Keratinocyte (primary cell): ENCODE measurements around the gene CERT1. TPM values are rescaled to one million over a fixed set of nuclear protein-coding genes. Genes with fewer than 3 reads are reported as not detected.

ENCODE experiments used
- DNase-seq: peaks from one replicate; pipeline ENCODE4 v3.0.0-alpha.2; 2011; ENCODE audit warnings: low read depth, missing footprints, low spot score
- FAIRE-seq: peaks from 2 replicates; lab custom pipeline; 2011; peaks lifted over from hg19 to GRCh38; lab: Jason Lieb, UNC
- H2AFZ ChIP-seq: 2 replicates; pipeline ENCODE4 v1.6.0; 2012; ENCODE audit warnings: low read length, control low read depth, inconsistent platforms; ENCODE audit not compliant: control insufficient read depth
- H3K27ac ChIP-seq: 2 replicates; pipeline ENCODE4 v1.5.1; 2011; ENCODE audit warnings: low read length; ENCODE audit not compliant: control insufficient read depth, insufficient read depth
- H3K27me3 ChIP-seq: 3 replicates; pipeline ENCODE4 v1.6.0; 2011; ENCODE audit warnings: low read length; ENCODE audit not compliant: control insufficient read depth, insufficient read depth; ENCODE audit errors: extremely low read depth
- H3K36me3 ChIP-seq, 2 experiments: 2 replicates in 1 of 2; 3 replicates in 1 of 2; pipeline ENCODE4 v1.5.1; 2011; ENCODE audit warnings: low read length in 2 of 2, mild to moderate bottlenecking in 1 of 2; ENCODE audit not compliant: control insufficient read depth in 2 of 2, insufficient read depth in 2 of 2; ENCODE audit errors: extremely low read depth in 1 of 2
- H3K4me1 ChIP-seq: 3 replicates; pipeline ENCODE4 v1.5.1; 2011; ENCODE audit warnings: low read length; ENCODE audit not compliant: control insufficient read depth, insufficient read depth; ENCODE audit errors: extremely low read depth
- H3K4me2 ChIP-seq: 3 replicates; pipeline ENCODE4 v1.6.0; 2011; ENCODE audit warnings: low read depth, low read length; ENCODE audit not compliant: control insufficient read depth, insufficient read depth; ENCODE audit errors: extremely low read depth
- H3K4me3 ChIP-seq, 3 experiments: fragments of 200-600 bp in 1 of 3; sonication (generic) in 1 of 3; 2 replicates in 2 of 3; 3 replicates in 1 of 3; pipeline ENCODE4 v1.5.1; 2011 to 2016; ENCODE audit warnings: low read length in 3 of 3, mild to moderate bottlenecking in 3 of 3, control low read depth in 2 of 3, inconsistent platforms in 1 of 3, low read depth in 1 of 3, mixed read lengths in 1 of 3, mixed run types in 1 of 3, moderate library complexity in 1 of 3; ENCODE audit not compliant: control insufficient read depth in 2 of 3, insufficient read depth in 2 of 3; ENCODE audit errors: extremely low read depth in 1 of 3
- H3K79me2 ChIP-seq: 2 replicates; pipeline ENCODE4 v1.6.0; 2012; ENCODE audit warnings: low read length; ENCODE audit not compliant: control insufficient read depth, insufficient read depth
- H3K9ac ChIP-seq: 3 replicates; pipeline ENCODE4 v1.6.0; 2011; ENCODE audit warnings: low read length; ENCODE audit not compliant: control insufficient read depth, insufficient read depth; ENCODE audit errors: extremely low read depth
- H3K9me1 ChIP-seq: 3 replicates; pipeline ENCODE4 v1.6.0; 2011; ENCODE audit warnings: low read length; ENCODE audit not compliant: control insufficient read depth, insufficient read depth; ENCODE audit errors: extremely low read depth
- H3K9me3 ChIP-seq: 2 replicates; pipeline ENCODE4 v1.5.1; 2012; ENCODE audit warnings: low read depth, low read length; ENCODE audit not compliant: control insufficient read depth
- H4K20me1 ChIP-seq: 3 replicates; pipeline ENCODE4 v1.6.0; 2011; ENCODE audit warnings: low read length; ENCODE audit not compliant: control insufficient read depth, insufficient read depth; ENCODE audit errors: extremely low read depth
- CTCF ChIP-seq, 3 experiments: IDR thresholded peaks in 1 of 3; conservative IDR thresholded peaks in 1 of 3; optimal IDR thresholded peaks in 1 of 3; 2 replicates in 2 of 3; 3 replicates in 1 of 3; pipeline versions ENCODE3 to v1.5.1; 2011; ENCODE audit warnings: low read length in 3 of 3, mild to moderate bottlenecking in 3 of 3, moderate library complexity in 2 of 3, control low read depth in 1 of 3, inconsistent platforms in 1 of 3; ENCODE audit not compliant: insufficient read depth in 2 of 3; ENCODE audit errors: extremely low read depth in 1 of 3
- EZH2 ChIP-seq: IDR thresholded peaks from one replicate; pipeline ENCODE4 v1.6.1; 2012; ENCODE audit warnings: inconsistent platforms, mild to moderate bottlenecking, low read length, moderate library complexity
- dilution Hi-C: fragments of 300-500 bp; cut with MboI; formaldehyde crosslinking; loops from one replicate; pipeline ENCODE4 v1.7.0; 2020; ENCODE audit warnings: low sequenced_read_pairs; ENCODE audit not compliant: extremely low pct_ligation_motif_present
- polyA plus RNA-seq, 5 experiments: library from polyadenylated mRNA; depleted of rRNA in 3 of 5; stranded (reverse) in 3 of 5; stranded (forward) in 1 of 5; unstranded in 1 of 5; fragments of >200 nt; gene quantifications; 1 replicate in 1 of 5; 2 replicates in 3 of 5; 3 replicates in 1 of 5; pipeline versions ENCODE4 v1.2.1 to v1.2.3, GENCODE V29; 2011 to 2012; ENCODE audit warnings: missing spikeins in 2 of 5, low read depth in 1 of 5, low replicate concordance in 1 of 5

Gene CERT1
- polyA plus RNA-seq, 1 donor (not counting 4 experiments of a cell fraction or from before 2014, with no cell fraction given): 20.8 TPM

- Histone ChIP-seq H3K9me1 (no peaks in the 10 kb centered on the region), H3K27ac (no peak overlapping the region), H2AFZ (no peak overlapping the region), H3K79me2 (peaks cover 2% of the 10 kb centered on the region), H3K4me1 (no peaks in the 10 kb centered on the region), H3K9ac (no peak overlapping the region), H3K4me2 (no peak overlapping the region), H3K4me3 (no peak overlapping the region), H3K36me3 (no peaks in the 10 kb centered on the region), H3K9me3 (no peaks in the 10 kb centered on the region), H3K27me3 (no peaks in the 10 kb centered on the region), H4K20me1 (no peaks in the 10 kb centered on the region)
- no peak for FAIRE-seq
- DNase-seq: no peak
- TF ChIP-seq EZH2 (no peak), CTCF (optimal IDR thresholded peaks at IDR 0.05 in 1 of 3, IDR thresholded peaks at IDR 0.05 in 1 of 3, conservative IDR thresholded peaks at IDR 0.05 in 1 of 3; ENCODE audit: extremely low read depth in 1 of 3, insufficient read depth in 2 of 3, low read length in 3 of 3) (no peak)
- dilution Hi-C loops: no loop called here
Observed at GRCh38 chr5:75439276-75439675, 72.2 kb downstream of the CERT1 start.

- dilution Hi-C loops: no loop called here
Observed at GRCh38 chr5:75438722-75439121, 72.7 kb downstream of the CERT1 start.

More at GRCh38 chr5:75438722-75439121, 72.7 kb downstream of the CERT1 start:
- Histone ChIP-seq H3K4me1 (no peaks in the 10 kb centered on the region), H3K9me3 (no peaks in the 10 kb centered on the region), H3K9me1 (no peaks in the 10 kb centered on the region), H3K27ac (no peak overlapping the region), H4K20me1 (no peaks in the 10 kb centered on the region), H3K79me2 (peaks cover 2% of the 10 kb centered on the region), H3K36me3 (no peaks in the 10 kb centered on the region), H3K9ac (no peak overlapping the region), H3K4me2 (no peak overlapping the region), H3K4me3 (no peak overlapping the region), H2AFZ (no peak overlapping the region), H3K27me3 (no peaks in the 10 kb centered on the region)
- DNase-seq (no peak), FAIRE-seq (no peak)
- TF ChIP-seq CTCF (optimal IDR thresholded peaks at IDR 0.05 in 1 of 3, IDR thresholded peaks at IDR 0.05 in 1 of 3, conservative IDR thresholded peaks at IDR 0.05 in 1 of 3; ENCODE audit: extremely low read depth in 1 of 3, insufficient read depth in 2 of 3, low read length in 3 of 3) (no peak), EZH2 (no peak)
